ENCODE data around the gene CEP152.

Gene CEP152

DNA sequence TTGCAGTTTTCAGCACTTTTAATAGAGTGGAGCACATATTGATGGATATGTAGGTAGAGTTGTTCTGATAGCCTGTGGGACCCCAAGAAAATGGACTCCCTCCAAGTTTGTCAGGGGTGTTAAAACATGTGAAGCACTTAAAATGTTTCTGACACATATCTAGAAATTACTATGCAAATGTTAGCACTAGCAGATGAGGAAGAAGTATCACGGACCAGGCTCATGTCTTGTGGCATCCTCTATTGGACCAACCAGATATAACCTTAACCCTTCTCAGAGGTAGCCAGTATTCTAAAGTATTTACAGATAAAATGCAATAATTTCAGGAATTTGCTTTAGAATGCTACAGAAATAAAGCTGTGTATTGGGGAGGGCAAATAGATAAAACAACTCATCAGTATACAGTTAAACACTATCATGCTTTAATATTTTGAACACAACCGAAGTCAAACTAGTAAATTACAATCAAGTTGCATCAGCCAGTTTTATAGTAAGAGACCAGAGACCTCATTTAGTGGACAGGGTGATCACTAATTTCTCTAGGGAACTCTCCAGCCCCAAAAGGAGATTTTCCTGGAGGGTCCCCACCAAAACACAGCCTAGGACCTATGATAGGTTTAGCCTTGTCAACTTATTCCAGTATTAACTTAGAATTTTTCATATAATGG is 108.2 kb downstream of the CEP152 start:
- no peak for DNase-seq (ENCODE audit: low spot score)

DNA sequence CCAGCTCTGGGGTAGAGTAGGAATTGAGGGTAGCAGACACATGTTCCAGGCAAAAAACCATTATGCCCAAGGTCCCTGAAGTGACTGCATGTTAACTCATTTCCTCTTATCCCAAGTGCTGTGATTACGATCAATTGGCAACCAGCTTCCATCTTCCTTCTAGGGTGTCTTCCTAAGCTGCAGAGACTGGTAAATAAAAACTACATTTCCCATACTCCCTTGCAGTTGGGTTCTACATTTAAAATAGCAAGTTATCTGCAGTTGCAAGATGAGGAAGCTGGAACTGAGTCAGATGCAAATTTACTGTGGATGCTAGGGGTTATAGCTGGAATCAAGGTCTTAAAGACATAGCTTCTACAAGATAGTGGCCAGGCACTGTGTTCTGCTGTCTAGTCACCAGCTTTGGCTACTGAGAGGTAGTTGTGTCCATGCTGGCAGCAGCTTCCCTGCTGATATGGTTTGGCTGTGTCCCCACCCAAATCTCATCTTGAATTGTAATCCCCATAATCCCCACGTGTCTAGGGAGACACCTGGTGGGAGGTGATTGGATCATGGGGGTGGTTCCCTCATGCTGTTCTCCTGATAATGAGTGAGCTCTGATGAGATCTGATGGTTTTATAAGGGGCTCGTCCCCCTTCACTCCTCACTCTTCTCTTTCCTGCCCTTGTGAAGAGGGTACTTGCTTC is 114.1 kb downstream of the CEP152 start:
- no peak for DNase-seq (ENCODE audit: low spot score)

- DNase-seq (ENCODE audit: low spot score): no peak
These were observed 114.9 kb downstream of the CEP152 start for GRCh38 chr15:48695827-48696573.

DNA sequence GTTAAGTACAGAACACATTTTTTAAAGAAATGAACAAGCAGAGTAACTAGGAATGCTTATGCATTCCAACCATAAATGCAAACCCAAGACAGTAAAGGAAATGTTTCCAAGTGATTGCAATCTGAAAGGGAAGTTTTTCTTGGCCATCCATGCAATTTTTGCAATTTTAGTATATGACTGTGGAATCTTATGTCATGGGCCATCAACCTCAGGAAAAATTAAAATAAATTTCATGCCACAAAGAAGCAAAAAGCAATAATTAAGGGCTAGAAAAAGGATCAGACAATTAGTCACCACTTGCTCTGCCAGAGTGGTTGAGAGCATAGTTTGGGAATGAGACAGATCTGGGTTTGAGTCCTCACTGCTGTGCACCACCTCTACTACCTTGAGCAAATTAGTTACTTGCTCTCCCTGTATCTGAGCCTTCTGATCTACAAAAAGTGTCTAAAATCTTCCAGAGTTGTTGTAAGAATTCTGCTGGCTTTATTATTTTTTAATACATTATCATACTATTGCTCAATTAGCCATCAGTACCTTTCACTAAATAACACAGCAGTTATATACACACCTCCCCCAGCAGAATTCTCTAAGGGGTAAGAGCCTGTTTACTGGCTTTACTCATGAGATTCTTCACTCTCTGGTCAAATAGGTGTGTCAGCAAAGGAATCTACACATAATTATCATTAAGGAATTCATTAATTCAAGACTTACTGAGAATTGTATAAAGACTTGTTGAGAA is 115.6 kb downstream of the CEP152 start:
- peak; percentile 82 for DNase-seq (ENCODE audit: low spot score)

GRCh38 chr15:48693484-48693883 is 117.4 kb downstream of the CEP152 start:
- DNase-seq (ENCODE audit: low spot score): peak; percentile 64

- no peak for DNase-seq (ENCODE audit: low spot score)
These were observed 122.4 kb downstream of the CEP152 start for GRCh38 chr15:48688493-48688892.

Measured in AG08395 (cell line).